Skin epidermis (tissue), 12 donors: ENCODE data around the gene EDDM3A.
A peak's percentile ranks its signal among the peaks of the same experiment; 100 is the strongest.
"Not testable (repeated sequence)": the region's sequence is repeated elsewhere in the genome, so short reads cannot be mapped to it uniquely, and the experiment has no call there.

Source experiments
- H3K27ac ChIP-seq, 21 experiments: fragments of 200-600 bp; sonication (generic) in 11 of 21; one replicate each; pipeline ENCODE4 v1.5.0; 2020; ENCODE audit warnings: mild to moderate bottlenecking in 3 of 21, inconsistent platforms in 2 of 21, moderate library complexity in 2 of 21
- H3K4me3 ChIP-seq, 7 experiments: fragments of 200-600 bp; sonication (generic) in 2 of 7; one replicate each; pipeline ENCODE4 v1.5.0; 2020; ENCODE audit warnings: inconsistent platforms in 2 of 7, mild to moderate bottlenecking in 2 of 7, moderate library complexity in 1 of 7

The EDDM3A gene, protein sequence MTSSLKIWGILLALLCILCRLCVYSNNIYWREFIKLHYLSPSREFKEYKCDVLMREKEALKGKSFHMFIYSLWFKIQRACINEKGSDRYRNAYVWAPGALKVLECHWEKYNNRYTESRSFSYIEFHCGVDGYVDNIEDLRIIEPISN

DNA sequence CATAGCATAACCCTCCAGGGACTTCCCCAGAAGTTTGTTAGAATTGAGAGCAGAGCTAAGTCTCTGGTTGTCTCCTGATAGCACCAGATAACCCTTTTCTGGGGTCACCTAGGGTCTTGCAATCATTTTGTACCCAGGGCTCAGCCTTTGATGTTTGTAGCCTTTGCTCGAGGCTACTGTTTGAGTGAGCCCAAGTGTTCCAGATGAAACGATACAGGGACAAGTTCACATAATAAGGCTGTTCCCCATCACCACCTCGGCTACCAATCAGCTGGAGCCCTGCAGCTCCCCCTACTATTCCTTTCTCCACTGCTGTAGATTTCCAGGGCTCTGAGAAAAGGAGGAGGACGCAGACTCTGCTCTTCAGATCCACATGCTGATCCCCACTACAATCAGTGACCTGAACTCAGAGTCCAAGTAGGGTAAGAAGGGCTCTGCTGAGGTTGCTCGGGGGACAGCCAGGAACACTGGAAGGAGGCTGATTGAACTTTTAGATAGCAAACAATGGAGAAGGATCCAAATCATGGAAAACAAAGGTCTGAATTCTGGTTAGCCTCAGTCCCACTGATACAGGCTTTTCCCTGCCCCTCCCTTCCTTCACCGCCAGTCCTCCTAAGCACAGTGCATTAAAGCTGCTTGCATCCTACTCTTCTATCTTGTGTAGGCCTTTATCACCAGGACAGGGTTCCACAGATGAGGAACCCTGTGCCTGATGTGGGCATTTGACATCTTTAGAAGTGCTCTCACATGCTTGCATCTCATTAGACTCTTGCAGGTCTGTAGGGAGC is at the start of gene EDDM3A:
TSS of gene EDDM3A (plus strand) at position 317 of the 788 bp plus-strand sequence. CDS start 1,694 bp downstream, outside the sequence.
- H3K27ac ChIP-seq: peak within 1 kb of the TSS in 1 of 21 experiments; percentile 12

DNA sequence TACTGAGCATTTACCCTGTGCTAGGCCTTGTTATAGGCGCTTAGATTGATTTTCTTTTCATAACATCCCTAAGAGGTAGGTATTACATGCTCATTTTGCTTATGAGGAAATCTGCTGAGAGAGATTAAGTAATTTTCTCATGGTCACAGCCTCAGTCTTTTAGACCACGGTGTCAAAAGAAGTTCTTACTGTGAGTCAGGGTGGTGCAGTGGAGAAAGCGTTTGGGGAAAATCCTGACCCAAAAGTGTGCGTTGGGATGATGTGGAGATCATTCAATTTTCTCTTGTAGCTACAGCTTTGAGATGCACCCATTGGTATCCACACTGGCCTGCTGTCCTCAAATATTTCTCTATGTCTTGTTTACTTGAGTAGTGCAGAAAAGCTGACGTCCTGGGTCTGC is 48.9 kb upstream of the EDDM3A start:
- Histone ChIP-seq H3K27ac (no peak overlapping the region), H3K4me3 (no peak overlapping the region)

More for the DNA sequence above, at the start of gene EDDM3A:
- no peak within 1 kb of the TSS for H3K4me3 ChIP-seq

DNA sequence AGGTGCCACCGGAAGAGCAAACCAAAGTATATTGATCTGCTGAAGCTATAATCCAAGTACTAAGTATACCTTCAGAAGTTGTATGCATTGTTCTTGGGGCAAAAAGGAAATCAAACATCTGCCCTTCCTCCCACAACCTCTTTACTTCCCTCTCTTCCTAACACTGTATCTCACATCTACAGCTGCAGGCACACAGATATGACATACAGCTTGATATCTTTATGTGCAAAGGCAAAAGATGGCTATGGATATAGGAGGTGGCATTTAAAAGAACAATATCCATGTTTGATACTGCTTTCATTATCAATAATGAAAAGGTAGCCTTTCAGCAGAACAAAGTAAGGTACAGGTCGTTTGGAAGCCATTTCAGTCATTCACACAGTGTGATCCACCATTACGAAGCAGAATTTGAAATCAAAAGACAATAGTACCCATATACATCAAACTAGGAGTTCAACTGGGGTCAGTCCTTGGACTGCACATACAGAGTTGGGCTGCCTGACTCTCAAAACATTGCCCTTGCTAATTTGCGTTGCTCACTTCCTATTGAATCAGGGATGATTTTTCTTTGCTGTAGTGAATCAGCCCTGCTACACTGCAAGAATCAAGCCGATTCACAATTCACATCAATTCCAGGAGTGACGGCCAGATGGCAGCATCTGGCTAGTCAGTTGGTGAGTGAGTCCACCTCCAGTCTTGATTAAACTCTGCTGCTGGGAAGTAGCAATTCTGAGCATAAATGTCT is 48.2 kb upstream of the EDDM3A start:
- Histone ChIP-seq H3K27ac (no peak overlapping the region), H3K4me3 (no peak overlapping the region)

DNA sequence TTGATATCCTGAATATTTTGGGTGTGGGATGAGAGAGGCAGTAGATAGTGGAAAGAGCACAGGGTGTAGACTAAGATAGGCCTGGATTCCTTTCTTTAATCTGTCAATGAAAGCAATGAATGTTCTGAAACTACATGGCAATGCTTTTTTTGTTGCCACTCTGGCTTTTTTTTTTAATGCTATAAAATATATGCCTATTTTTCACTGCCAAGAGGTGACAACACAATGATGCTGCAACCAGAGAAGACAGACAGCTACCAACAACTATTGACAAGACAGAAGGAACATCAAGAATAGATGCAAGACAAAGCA is 47.7 kb upstream of the EDDM3A start:
- Histone ChIP-seq H3K27ac (no peak overlapping the region), H3K4me3 (no peak overlapping the region)

DNA sequence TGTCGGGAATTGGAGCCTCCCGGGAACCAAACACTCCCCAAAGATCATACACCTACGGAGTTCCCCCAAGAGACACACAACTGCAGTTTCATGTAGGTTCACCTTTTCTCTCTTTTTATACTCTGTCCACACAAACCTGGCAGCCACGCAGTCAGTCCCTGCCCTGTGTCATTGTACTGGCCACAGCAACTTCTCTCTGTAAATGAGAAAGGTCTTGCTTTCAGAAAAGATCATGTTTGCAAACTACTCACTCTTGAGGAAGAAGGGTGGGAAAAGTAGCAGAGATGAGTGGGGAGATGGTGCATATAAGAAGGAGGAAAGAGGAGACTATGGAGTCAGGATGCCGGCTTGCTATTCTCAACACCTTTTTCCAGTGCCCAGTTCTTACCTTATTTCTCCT is 46.8 kb upstream of the EDDM3A start:
- Histone ChIP-seq H3K27ac (no peak overlapping the region), H3K4me3 (no peak overlapping the region)

DNA sequence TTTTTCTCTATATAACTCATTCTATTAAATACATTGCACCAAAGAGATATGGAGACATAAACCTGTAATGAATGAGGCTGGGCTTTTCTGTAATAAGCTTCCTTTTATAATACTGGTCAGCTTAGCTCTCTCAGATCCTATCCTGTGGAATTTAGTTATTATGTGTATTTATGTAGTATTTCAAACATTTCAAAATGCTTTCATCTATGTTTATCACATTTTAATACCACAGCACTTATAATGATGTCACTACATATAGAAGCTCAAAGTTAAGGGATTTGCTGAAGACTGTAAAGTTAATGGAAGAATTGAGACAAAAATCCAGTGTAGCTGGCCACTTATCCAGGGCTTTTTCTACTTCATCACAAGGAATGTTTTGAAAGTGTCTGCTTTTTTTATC is 45.8 kb upstream of the EDDM3A start:
- no peak overlapping the region for H3K27ac ChIP-seq
- no peak overlapping the region for H3K4me3 ChIP-seq

DNA sequence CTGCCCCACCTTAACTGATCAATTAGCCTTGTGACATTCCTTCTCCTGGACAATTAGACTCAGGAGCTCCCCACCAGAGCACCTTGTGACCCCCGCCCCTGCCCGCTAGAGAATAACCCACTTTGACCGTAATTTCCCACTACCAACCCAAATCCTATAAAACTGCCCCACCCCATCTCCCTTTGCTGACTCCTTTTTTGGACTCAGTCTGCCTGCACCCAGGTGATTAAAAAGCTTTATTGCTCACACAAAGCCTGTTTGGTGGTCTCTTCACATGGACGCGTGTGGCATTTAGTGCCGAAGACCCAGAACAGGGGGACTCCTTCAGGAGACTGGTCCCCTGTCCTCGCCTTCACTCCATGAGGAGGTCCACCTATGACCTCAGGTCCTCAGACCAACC is 44.7 kb upstream of the EDDM3A start:
- H3K4me3 ChIP-seq, H3K27ac ChIP-seq: not testable (repeated sequence)

DNA sequence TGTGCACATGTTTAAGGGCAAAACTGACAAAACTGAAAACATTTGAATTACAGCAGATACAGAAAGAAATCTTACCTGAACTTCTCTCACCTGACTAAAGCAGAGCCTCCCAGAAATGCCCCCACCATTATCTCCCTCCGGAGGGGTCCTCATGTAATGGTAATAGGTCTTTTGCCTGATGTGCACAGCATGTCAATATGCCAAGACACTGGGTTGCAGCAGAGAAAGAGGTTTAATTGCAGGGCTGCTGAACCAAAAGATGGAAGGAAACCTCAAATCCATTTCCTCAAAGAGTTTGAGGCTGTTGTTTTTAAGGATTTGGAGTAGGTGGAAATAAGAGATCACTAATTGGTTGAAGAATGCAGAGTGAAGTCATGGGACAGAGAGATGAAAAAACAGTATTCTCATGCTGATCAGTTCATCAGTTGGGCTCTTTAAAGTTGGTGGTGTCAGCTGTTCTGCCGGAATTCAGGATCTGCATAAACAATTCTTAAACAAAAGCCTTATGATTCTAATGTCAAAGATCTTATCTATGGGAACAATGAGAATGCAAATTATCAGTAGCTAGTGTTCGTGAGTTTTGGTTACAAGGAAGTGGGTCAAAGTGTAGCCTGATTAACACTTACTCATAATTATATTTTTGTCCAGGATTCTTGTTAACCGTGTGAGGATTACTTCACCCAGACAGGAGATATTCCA is 38.9 kb upstream of the EDDM3A start:
- Histone ChIP-seq H3K27ac (peak overlapping the region in 2 of 21 experiments; percentile 34 to 55), H3K4me3 (no peak overlapping the region)

DNA sequence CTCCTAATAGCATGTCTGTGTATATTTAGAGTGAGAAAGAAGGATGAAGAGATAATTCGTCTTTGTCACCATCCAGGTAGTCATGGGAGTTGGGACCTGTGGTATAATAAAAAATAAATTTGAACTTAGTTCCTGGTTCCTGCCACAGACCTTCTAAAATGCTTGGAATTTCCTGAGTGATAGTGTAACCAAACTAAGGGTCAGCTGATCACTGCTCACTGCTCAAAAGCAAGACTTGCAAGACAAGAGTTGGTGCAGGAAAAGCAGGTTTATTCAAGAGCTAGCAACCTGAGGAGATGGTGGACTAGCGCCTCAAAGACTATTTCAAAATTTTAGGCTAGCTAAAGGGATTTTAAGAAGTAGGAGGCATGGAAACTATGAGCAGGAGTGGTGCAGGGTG is 38.1 kb upstream of the EDDM3A start:
- Histone ChIP-seq H3K4me3 (no peak overlapping the region), H3K27ac (peak overlapping the region in 1 of 21 experiments; percentile 34)

DNA sequence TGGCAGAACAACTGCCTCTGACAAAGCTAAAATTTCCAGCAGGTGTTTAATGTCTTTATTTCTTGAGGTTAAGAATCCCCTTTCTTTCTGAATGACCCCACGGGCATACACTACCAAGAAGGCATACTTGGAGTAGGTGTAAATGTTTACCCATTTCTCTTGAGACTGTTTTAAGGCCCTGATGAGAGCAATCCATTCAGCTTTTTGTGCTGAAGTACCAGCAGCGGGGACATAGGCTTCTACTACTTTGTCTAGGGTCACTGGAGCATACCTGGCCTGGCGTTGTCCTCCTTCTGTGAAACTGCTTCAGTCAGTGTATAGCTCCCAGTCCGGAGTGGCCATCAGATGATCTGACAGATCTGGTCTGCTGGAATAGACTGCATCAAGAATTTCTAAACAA is 34.4 kb upstream of the EDDM3A start:
- H3K27ac ChIP-seq: no peak overlapping the region
- no peak overlapping the region for H3K4me3 ChIP-seq

DNA sequence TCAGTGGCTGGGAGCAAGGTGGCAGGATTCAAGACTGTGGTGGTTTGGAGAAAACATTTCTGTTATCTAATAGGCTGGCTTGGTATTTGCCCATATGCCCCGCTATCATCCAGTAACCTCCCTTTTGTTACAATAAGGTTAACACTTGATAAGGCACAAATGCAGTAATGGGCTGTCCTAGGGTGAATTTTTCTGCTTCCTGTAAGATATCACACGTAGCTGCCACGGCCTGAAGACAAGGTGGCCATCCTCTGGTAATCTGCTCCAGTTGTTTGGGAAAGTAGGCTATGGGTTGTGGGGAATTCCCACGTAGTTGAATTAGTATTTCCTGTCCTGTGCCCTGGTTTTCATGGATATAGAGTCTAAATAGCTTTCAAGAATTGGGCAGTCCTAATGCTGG is 34.0 kb upstream of the EDDM3A start:
- Histone ChIP-seq H3K4me3 (no peak overlapping the region), H3K27ac (no peak overlapping the region)

DNA sequence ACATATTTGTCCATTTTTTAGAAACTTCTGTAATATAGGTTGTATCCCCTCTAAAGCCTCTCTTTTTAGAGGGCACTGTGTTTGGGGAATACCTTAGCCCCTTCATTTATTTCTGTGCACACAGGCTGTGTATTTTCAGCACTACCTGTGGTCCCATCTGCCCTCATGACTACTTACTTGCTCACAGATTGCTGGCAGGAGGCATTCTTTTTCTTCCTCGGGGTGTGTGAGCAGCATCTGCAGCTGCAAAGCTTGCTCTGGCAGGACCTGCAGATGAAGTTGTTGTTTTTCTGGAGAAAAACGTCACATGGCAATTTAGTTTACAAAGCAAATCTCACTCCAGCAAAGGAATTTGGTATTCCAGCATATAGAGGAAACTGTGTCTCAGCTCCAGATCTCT is 32.8 kb upstream of the EDDM3A start:
- Histone ChIP-seq H3K4me3 (no peak overlapping the region), H3K27ac (no peak overlapping the region)

DNA sequence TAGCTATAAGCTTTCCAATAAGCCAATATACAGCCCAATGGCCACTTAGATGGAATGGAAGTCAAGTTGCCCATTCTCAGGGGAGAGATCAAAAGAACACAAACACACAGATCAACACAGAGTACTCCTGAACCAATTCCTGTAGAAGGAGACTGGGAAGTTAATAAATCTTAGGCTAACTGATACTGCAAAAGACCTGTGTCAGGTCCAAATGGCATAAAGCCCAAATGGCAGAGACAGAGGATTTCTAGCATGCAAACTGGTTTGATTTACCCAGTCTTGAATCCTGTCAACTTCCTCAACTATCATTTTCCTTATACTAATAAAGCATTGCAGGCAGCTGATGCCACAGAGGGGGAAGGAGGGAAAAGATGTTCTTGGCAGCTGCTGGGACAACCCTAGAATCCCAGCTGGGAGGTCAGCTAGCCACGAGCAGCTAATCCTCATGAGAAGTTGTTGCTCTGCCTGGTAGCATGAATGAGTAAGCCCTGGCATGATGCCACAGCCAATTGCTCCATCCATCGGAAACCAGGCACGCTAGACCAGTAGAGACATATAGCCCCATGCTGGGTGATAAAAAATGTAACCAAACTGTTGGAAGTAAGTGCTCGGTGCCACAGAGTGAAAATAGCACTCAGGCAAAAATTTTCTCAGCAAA is 31.0 kb upstream of the EDDM3A start:
- Histone ChIP-seq H3K4me3 (no peak overlapping the region), H3K27ac (peak overlapping the region in 17 of 21 experiments; percentile 11 to 75 (median 56))

DNA sequence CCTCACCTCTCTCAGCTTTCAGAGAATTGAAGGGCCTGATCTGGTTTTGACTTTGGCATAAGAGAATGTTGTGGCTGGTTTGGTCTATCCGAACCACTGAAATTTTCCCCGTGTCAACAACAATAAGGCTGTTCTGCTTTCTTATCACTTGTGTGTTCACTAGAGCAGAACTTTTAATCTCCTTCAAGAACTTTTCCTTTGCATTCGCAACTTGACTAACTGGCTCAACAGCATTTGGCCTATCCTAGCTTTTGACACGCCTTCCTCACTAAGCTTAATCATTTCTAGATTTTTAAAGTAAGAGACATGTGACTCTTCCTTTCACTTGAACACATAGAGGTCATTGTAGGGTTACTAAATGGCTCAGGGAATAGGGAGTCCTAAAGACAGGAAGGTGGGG is 25.9 kb upstream of the EDDM3A start:
- Histone ChIP-seq H3K27ac (peak overlapping the region in 10 of 21 experiments; percentile 11 to 62 (median 28)), H3K4me3 (no peak overlapping the region)

DNA sequence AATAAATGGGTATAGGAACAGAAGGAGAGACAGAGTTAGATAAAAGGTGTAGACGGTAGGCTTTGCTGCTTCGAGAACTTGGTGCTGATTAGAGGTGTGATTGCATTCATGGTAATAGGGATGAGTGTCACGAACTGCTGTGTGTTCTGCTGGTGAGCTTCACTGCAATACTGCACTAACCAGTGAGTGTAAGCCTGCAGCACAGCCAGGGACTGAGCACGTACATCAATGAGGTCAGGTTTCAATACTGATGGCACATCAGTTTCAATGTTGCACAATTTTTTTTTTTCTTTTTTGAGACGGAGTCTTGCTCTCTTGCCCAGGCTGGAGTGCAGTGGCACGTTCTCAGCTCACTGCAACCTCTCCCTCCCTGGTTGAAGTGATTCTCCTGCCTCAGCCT is 24.9 kb upstream of the EDDM3A start:
- H3K27ac ChIP-seq: no peak overlapping the region
- no peak overlapping the region for H3K4me3 ChIP-seq

DNA sequence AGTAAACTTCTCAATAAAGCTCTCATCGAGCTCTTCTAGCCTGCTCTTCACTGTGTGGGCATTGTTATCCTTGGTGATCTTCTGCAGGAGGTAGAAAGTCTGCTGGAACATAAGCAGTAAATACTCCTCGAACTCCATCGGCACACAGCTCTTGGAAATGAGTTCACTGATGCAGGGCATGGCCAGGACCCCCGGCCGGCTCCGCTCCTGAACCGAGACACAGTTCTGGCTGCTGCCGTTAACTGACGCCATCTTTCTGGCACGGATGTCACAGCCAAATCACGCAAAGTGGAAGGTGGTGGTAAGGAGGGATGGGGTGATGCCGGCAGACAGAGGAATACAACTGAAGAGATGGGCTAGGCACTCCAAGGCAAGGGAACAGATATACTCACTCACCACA is 23.7 kb upstream of the EDDM3A start:
- no peak overlapping the region for H3K27ac ChIP-seq
- H3K4me3 ChIP-seq: no peak overlapping the region

DNA sequence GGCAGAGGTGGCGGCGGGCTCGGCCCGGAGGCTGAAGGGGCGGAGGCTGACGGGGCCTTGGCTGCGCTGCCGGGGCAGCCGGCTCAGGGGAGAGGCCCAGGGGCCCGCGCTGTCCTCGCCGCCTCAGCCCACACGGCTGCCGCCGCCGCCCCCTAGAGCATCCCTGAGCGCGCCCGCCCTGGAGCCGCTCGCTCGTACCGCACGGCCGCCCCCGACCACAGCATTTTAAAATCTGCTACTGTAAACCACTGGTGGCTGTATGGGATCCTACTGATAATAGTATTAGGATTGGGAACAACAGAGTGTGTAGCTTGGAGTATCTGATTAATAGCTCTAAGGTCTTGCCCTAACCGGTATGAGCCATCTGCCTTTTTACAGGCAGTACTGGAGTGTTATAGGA is 22.2 kb upstream of the EDDM3A start:
- Histone ChIP-seq H3K4me3 (peak overlapping the region in 1 of 7 experiments; percentile 15), H3K27ac (peak overlapping the region in 5 of 21 experiments; percentile 43 to 80 (median 69))

DNA sequence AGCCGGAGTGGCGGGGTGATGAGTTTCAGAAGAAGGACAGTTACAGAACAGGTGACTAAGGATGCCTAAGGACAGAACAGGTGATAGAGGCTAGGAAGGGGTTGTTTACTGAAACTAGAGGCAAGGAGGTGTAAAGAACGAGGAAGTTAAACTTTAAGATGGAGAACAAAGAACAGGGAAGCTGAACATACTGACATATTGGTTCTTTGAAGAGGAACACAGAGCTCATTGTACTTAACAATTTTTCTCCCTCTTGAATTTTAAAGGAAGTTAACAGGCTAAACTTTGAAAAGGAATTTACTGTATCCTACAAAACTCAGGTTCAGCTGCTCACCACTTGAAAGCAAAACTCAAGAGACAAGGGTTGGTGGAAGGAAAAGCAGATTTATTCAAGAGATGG is 19.6 kb upstream of the EDDM3A start:
- H3K27ac ChIP-seq: peak overlapping the region in 8 of 21 experiments; percentile 17 to 69 (median 47)
- not testable (repeated sequence) for H3K4me3 ChIP-seq

DNA sequence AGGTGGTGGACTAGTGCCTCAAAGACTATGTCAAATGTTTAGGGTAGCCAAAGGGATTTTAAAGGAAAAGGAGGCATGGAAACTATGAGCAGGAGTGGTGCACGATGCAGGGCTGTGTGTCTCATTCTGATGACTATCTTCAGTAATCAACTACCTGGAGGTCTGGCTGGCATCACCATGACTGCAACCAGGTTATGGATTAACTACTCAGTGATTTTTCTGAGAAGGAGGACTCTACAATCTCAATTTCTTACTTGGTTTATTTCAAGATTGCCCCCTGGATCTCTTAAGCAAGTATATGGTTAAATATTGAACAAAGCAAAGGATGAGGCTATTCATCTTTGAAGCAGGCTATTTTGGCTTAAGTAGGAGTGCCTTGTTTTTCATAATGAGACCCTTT is 19.2 kb upstream of the EDDM3A start:
- Histone ChIP-seq H3K4me3 (no peak overlapping the region), H3K27ac (peak overlapping the region in 9 of 21 experiments; percentile 17 to 69 (median 37))

DNA sequence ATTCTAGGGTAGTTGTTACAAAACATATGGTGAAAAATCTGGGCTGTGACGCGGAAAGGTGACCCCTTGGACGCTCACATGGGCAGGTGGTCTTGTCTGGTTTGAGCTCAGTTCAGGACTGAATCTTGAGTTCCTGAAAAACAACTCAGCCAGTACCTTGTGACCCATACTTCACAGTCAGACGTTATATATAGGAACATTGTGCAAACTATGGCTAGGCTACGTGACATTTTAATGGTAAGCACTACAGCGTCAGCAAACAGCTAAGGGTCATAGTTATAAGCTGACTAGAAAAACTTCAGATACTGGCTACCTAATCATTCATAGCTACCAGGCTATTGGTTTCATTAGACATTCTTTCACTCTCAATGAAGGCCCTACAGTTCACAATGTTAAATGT is 14.8 kb upstream of the EDDM3A start:
- Histone ChIP-seq H3K4me3 (no peak overlapping the region), H3K27ac (no peak overlapping the region)
